K562 (cell line): ENCODE results near the gene PGAP2. TPM values are rescaled to one million over a fixed set of nuclear protein-coding genes. Genes with fewer than 3 reads are reported as not detected.

Experiments used
- ATAC-seq: fragments of 200-7000 bp; cut with Tn5 transposase; 3 replicates; pipeline ENCODE4 v1.9.1; 2020; ENCODE audit warnings: moderate library complexity
- BruUV-seq: library from RNA; stranded (reverse); fragments of 400-500 nt; replicated peaks from 2 replicates; lab custom pipeline; 2021; lab: Mats Ljungman, UMichigan
- CTCF ChIA-PET: fragments of 300-600 bp; formaldehyde crosslinking; extraction: SDS; loops from one replicate; lab custom pipeline; 2021; ENCODE audit warnings: low intra/inter-chr PET ratio; lab: Yijun Ruan, JAX
- POLR2A ChIA-PET: fragments of 300-600, 350-650 bp; sonication (Branson Sonifier 250); formaldehyde crosslinking; extraction: SDS; loops from one replicate; lab custom pipeline; 2021; ENCODE audit warnings: antibody characterized with exemption, inconsistent platforms; lab: Yijun Ruan, JAX
- DNase-seq, 4 experiments: peaks; one replicate each; pipeline versions ENCODE4 v3.0.0 to v3.0.0-alpha.2; 2011 to 2018; ENCODE audit warnings: low spot score in 3 of 4, mixed read lengths in 3 of 4; ENCODE audit errors: extremely low read depth in 1 of 4
- FAIRE-seq: peaks from 2 replicates; lab custom pipeline; 2011; peaks lifted over from hg19 to GRCh38; lab: Jason Lieb, UNC
- H2AFZ ChIP-seq: 2 replicates; pipeline ENCODE4 v1.6.0; 2011; ENCODE audit warnings: low read depth, low read length, control low read depth, inconsistent platforms
- H3K27ac ChIP-seq: fragments of 200-600 bp; 3 replicates; pipeline ENCODE4 v1.8.0; 2011; ENCODE audit warnings: low read depth, mild to moderate bottlenecking, control low read depth, inconsistent platforms, low read length, moderate library complexity, mixed read lengths; ENCODE audit errors: extremely low read depth
- H3K27me3 ChIP-seq, 2 experiments: fragments of 300-600 bp in 1 of 2; 2 replicates in 1 of 2; 3 replicates in 1 of 2; pipeline versions ENCODE4 v1.6.0 to v1.8.0; 2011; ENCODE audit warnings: inconsistent platforms in 2 of 2, low read length in 2 of 2, mild to moderate bottlenecking in 1 of 2, mixed read lengths in 1 of 2, moderate library complexity in 1 of 2; ENCODE audit not compliant: control insufficient read depth in 2 of 2, insufficient read depth in 2 of 2
- H3K36me3 ChIP-seq: fragments of 300-600 bp; 3 replicates; pipeline ENCODE4 v1.8.0; 2011; ENCODE audit warnings: mild to moderate bottlenecking, low read length, inconsistent platforms; ENCODE audit not compliant: control insufficient read depth, insufficient read depth
- H3K4me1 ChIP-seq, 2 experiments: fragments of 200-600 bp in 1 of 2; replicated peaks in 1 of 2; 2 replicates in 1 of 2; 3 replicates in 1 of 2; pipeline versions ENCODE4 v1.5.1 to v1.8.0; 2011; ENCODE audit warnings: inconsistent platforms in 2 of 2, low read length in 2 of 2, mild to moderate bottlenecking in 1 of 2, mixed read lengths in 1 of 2, moderate library complexity in 1 of 2; ENCODE audit not compliant: control insufficient read depth in 2 of 2, insufficient read depth in 2 of 2
- H3K4me2 ChIP-seq: 2 replicates; pipeline ENCODE4 v1.6.1; 2011; ENCODE audit warnings: low read length, control low read depth, inconsistent platforms, mixed read lengths; ENCODE audit not compliant: insufficient read depth
- H3K4me3 ChIP-seq: fragments of 200-600 bp; sonication (generic), shearing (Covaris generic); 2 replicates; pipeline ENCODE4 v1.5.1; 2016; ENCODE audit warnings: control low read depth, inconsistent platforms
- H3K79me2 ChIP-seq: fragments of 200-600 bp; 3 replicates; pipeline ENCODE4 v1.8.0; 2011; ENCODE audit warnings: low read length, inconsistent platforms; ENCODE audit not compliant: control insufficient read depth, insufficient read depth
- H3K9ac ChIP-seq, 2 experiments: 2 replicates each; pipeline versions ENCODE4 v1.6.0 to v1.6.1; 2011; ENCODE audit warnings: low read depth in 2 of 2, low read length in 2 of 2, control low read depth in 1 of 2, inconsistent platforms in 1 of 2, mild to moderate bottlenecking in 1 of 2, mixed read lengths in 1 of 2; ENCODE audit not compliant: insufficient read depth in 1 of 2
- H3K9me1 ChIP-seq: one replicate; pipeline ENCODE4 v1.6.0; 2011; ENCODE audit warnings: inconsistent platforms, mild to moderate bottlenecking, low read length, moderate library complexity; ENCODE audit not compliant: control insufficient read depth, insufficient read depth
- H3K9me3 ChIP-seq: replicated peaks from 2 replicates; pipeline ENCODE4 v1.5.1; 2011; ENCODE audit warnings: low read depth, low read length, inconsistent platforms; ENCODE audit not compliant: control insufficient read depth, insufficient read depth
- H4K20me1 ChIP-seq: replicated peaks from 2 replicates; pipeline ENCODE4 v1.6.1; 2011; ENCODE audit warnings: low read length, inconsistent platforms, mixed read lengths; ENCODE audit not compliant: control insufficient read depth, insufficient read depth
- BRD9 ChIP-seq: fragments of 450-650 bp; IDR thresholded peaks from 2 replicates; pipeline ENCODE4 v1.6.1; 2018; ENCODE audit warnings: low read depth; ENCODE audit not compliant: partially characterized antibody
- CBFA2T3 ChIP-seq: fragments of 450-650 bp; IDR thresholded peaks from 2 replicates; pipeline ENCODE4 v1.6.1; 2017
- FOXA3 ChIP-seq, 2 experiments: fragments of 450-650 bp in 1 of 2; sonication (generic) in 1 of 2; formaldehyde crosslinking; IDR thresholded peaks in 1 of 2; conservative IDR thresholded peaks in 1 of 2; 2 replicates each; pipeline versions ENCODE4 v1.4.0 to v1.8.0; 2020 to 2022; ENCODE audit warnings: mild to moderate bottlenecking in 2 of 2, missing genetic modification reagents in 1 of 2
- HNRNPLL ChIP-seq: fragments of 200-400 bp; formaldehyde crosslinking; IDR thresholded peaks from 2 replicates; pipeline ENCODE4 v1.6.1; 2017; ENCODE audit warnings: low read length, low read depth, mild to moderate bottlenecking; ENCODE audit not compliant: poor library complexity, severe bottlenecking
- NBN ChIP-seq: fragments of 450-650 bp; IDR thresholded peaks from 2 replicates; pipeline ENCODE4 v1.6.1; 2016; ENCODE audit warnings: low read depth, mild to moderate bottlenecking
- NONO ChIP-seq, 2 experiments: fragments of 200-400 bp in 1 of 2; fragments of 450-650 bp in 1 of 2; formaldehyde crosslinking in 1 of 2; IDR thresholded peaks; 2 replicates each; pipeline ENCODE4 v1.6.1; 2017; ENCODE audit warnings: low read depth in 2 of 2, mild to moderate bottlenecking in 2 of 2, moderate library complexity in 2 of 2, low read length in 1 of 2
- PCBP1 ChIP-seq: fragments of 200-400 bp; formaldehyde crosslinking; IDR thresholded peaks from 2 replicates; pipeline ENCODE4 v1.6.1; 2018; ENCODE audit warnings: mild to moderate bottlenecking, low read depth, low read length; ENCODE audit not compliant: poor library complexity, severe bottlenecking
- PURB ChIP-seq: sonication (generic); formaldehyde crosslinking; IDR thresholded peaks from 2 replicates; pipeline ENCODE4 v1.9.0; 2021; ENCODE audit warnings: low read depth, mild to moderate bottlenecking, missing genetic modification reagents
- RBM22 ChIP-seq: fragments of 200-400 bp; formaldehyde crosslinking; IDR thresholded peaks from 2 replicates; pipeline ENCODE4 v1.6.1; 2018; ENCODE audit warnings: low read length, low read depth; ENCODE audit not compliant: poor library complexity, severe bottlenecking
- SMARCA5 ChIP-seq: fragments of 450-650 bp; IDR thresholded peaks from 2 replicates; pipeline ENCODE4 v1.6.1; 2016
- SOX6 ChIP-seq: fragments of 450-650 bp; IDR thresholded peaks from 2 replicates; pipeline ENCODE4 v1.6.1; 2014; ENCODE audit warnings: mild to moderate bottlenecking
- TCF7 ChIP-seq: sonication (generic); IDR thresholded peaks from 2 replicates; pipeline ENCODE4 v1.6.1; 2016; ENCODE audit warnings: antibody characterized with exemption, borderline replicate concordance
- TEAD4 ChIP-seq, 2 experiments: sonication (generic) in 1 of 2; formaldehyde crosslinking in 1 of 2; IDR thresholded peaks; 2 replicates each; pipeline versions ENCODE4 v1.6.1 to v1.8.0; 2012 to 2022; ENCODE audit warnings: borderline replicate concordance in 1 of 2, inconsistent platforms in 1 of 2, low read length in 1 of 2, mild to moderate bottlenecking in 1 of 2, missing genetic modification reagents in 1 of 2
- ZKSCAN8 ChIP-seq: fragments of 200-800 bp; sonication (Bioruptor generic); IDR thresholded peaks from 2 replicates; pipeline ENCODE4 v1.6.1; 2016; ENCODE audit warnings: missing genetic modification characterization, missing compliant biosample characterization
- ZNF140 ChIP-seq: fragments of 250-450 bp; sonication (Bioruptor Pico); IDR thresholded peaks from 2 replicates; pipeline ENCODE4 v1.8.0; 2021; ENCODE audit warnings: moderate library complexity, mild to moderate bottlenecking, inconsistent platforms
- ZNF146 ChIP-seq: IDR thresholded peaks from one replicate; pipeline ENCODE4 v1.6.1; 2018; ENCODE audit warnings: missing compliant biosample characterization; ENCODE audit not compliant: unreplicated experiment
- ZNF212 ChIP-seq: fragments of 450-650 bp; formaldehyde crosslinking; IDR thresholded peaks from 2 replicates; pipeline ENCODE4 v1.4.0; 2020; ENCODE audit warnings: mild to moderate bottlenecking
- ZNF24 ChIP-seq: fragments of 450-650 bp; IDR thresholded peaks from 2 replicates; pipeline ENCODE4 v1.6.1; 2016
- ZNF444 ChIP-seq: fragments of 250-450 bp; sonication (Bioruptor Pico); IDR thresholded peaks from 2 replicates; pipeline ENCODE4 v1.4.0; 2020; ENCODE audit warnings: mild to moderate bottlenecking, moderate library complexity
- ZNF584 ChIP-seq: fragments of 200-800 bp; sonication (Bioruptor generic); IDR thresholded peaks from 2 replicates; pipeline ENCODE4 v1.6.1; 2016; ENCODE audit warnings: low read depth, mild to moderate bottlenecking, missing genetic modification characterization, missing compliant biosample characterization
- ZNF785 ChIP-seq: fragments of 250-450 bp; sonication (Bioruptor Pico); IDR thresholded peaks from 2 replicates; pipeline ENCODE4 v1.4.0; 2020; ENCODE audit warnings: mild to moderate bottlenecking
- ZSCAN32 ChIP-seq: fragments of 450-650 bp; formaldehyde crosslinking; IDR thresholded peaks from 2 replicates; pipeline ENCODE4 v1.4.0; 2020; ENCODE audit warnings: mild to moderate bottlenecking, moderate library complexity
- WGBS: fragments of 100-300 bp; shearing (Covaris generic); methylation state at CpG from one replicate; pipeline ENCODE4 v1.1.6; 2016; ENCODE audit warnings: low coverage, mixed read lengths; ENCODE audit not compliant: insufficient coverage; ENCODE audit errors: missing lambda C conversion rate; 5-methylcytosine and 5-hydroxymethylcytosine counted together
- in situ Hi-C: fragments of 300-500 bp; cut with MboI; formaldehyde crosslinking; loops from 4 replicates; pipeline ENCODE4 v1.15.0; 2018; ENCODE audit warnings: inconsistent platforms, mixed read lengths
- intact Hi-C: fragments of 100-400 bp; cut with micrococcal nuclease; formaldehyde crosslinking; loops from 2 replicates; pipeline ENCODE4 v1.14.2; 2022
- polyA plus RNA-seq, 8 experiments: library from polyadenylated mRNA; depleted of rRNA in 4 of 8; stranded (reverse) in 5 of 8; unstranded in 3 of 8; fragments of >200 nt; fragmentation: Nextera tagmentation in 2 of 8; fragmentation: Illumina TruSeq in 1 of 8; extraction: Ambion mirVana in 2 of 8; extraction: Trizol in 1 of 8; gene quantifications; 2 replicates each; pipeline versions ENCODE4 v1.2.1 to v1.2.3, GENCODE V29; 2011 to 2014; ENCODE audit warnings: inconsistent platforms in 1 of 8, missing spikeins in 1 of 8
- total RNA-seq, 7 experiments: library from RNA; depleted of rRNA in 6 of 7; stranded (reverse); fragments of >200 nt in 6 of 7; fragmentation: Illumina TruSeq in 2 of 7; extraction: Trizol in 2 of 7; gene quantifications; 2 replicates each; pipeline versions ENCODE4 v1.2.1 to v1.2.3, GENCODE V29; 2011 to 2021; ENCODE audit warnings: low replicate concordance in 1 of 7

PGAP2 gene
- total and polyA plus RNA-seq, 9 of the 15 experiments (the other 6 are each of a cell fraction or from before 2014, with no cell fraction given): 17.9 to 47.2 (median 33.7) TPM

GRCh38 chr11:3834664-3835461 lies 26.5 kb downstream of the PGAP2 start:
- H3K9me3 ChIP-seq: no peaks in the 10 kb centered on the region
- POLR2A ChIA-PET: interaction anchor here (0.5 to 2.5 kb wide), 7 partner anchors 9 to 43 kb away, joined by 3 to 8 read pairs (median 4); partner anchors contain the start of gene STIM1
- H3K9me1 ChIP-seq: no peaks in the 10 kb centered on the region
- H3K36me3 ChIP-seq: peaks cover 79% of the 10 kb centered on the region
- no peaks in the 10 kb centered on the region for H3K27me3 ChIP-seq
- intact Hi-C loops: loop anchor here (1.0 kb wide), 1 partner anchor 11 kb away; no protein-coding TSS in a partner anchor
- H3K4me2 ChIP-seq: peak overlapping the region; percentile 82
- BruUV-seq: no TSS peak
- peaks cover 4% of the 10 kb centered on the region; the same call in 1 of the 2 replicates for H4K20me1 ChIP-seq
- 0% methylated on average over 7 of the region's 7 CpGs for WGBS
- FAIRE-seq: peak; percentile 86
- H2AFZ ChIP-seq: no peak overlapping the region
- peak overlapping the region; percentile 94 for H3K27ac ChIP-seq
- peak overlapping the region; percentile 76 to 77; a peak in 3 of 4 replicates for H3K9ac ChIP-seq
- peak overlapping the region; percentile 36 for H3K4me3 ChIP-seq
- H3K4me1 ChIP-seq: peaks cover 57 to 81% of the 10 kb centered on the region in 2 experiments
- CTCF ChIA-PET: no interaction called here
- peaks cover 100% of the 10 kb centered on the region for H3K79me2 ChIP-seq
- in situ Hi-C loops: no loop called here
- DNase-seq: peak; percentile 78 to 96 (median 85)
- peak; percentile 79 for ATAC-seq
- TF ChIP-seq FOXA3 (CRISPR knock-in tag; conservative IDR thresholded peaks at IDR 0.05 in 1 of 2, IDR thresholded peaks at IDR 0.05 in 1 of 2): no peak; a peak in 1 of 4 replicates
- peak; percentile 76 for TF ChIP-seq SOX6
- peak; percentile 90 for TF ChIP-seq ZNF24
- no peak for TF ChIP-seq HNRNPLL
- 0 out of 2 replicates have a peak, but pooled peaks have one; percentile 21 for TF ChIP-seq TCF7
- peak; percentile 59; the same call in 1 of the 2 replicates for TF ChIP-seq ZNF584
- TF ChIP-seq ZNF146: no peak
- TF ChIP-seq ZSCAN32: 0 out of 2 replicates have a peak, but pooled peaks have one; percentile 71
- no peak for TF ChIP-seq PCBP1
- TF ChIP-seq ZNF140: no peak
- TF ChIP-seq ZNF444: peak; percentile 72; the same call in 1 of the 2 replicates
- no peak for TF ChIP-seq RBM22
- TF ChIP-seq ZKSCAN8 (CRISPR knock-in tag): no peak; the same call in 1 of the 2 replicates
- TF ChIP-seq ZNF785: no peak
- TF ChIP-seq CBFA2T3: peak; percentile 83
- TF ChIP-seq BRD9: peak; percentile 90
- TF ChIP-seq TEAD4 (IDR thresholded peaks at IDR 0.05; ENCODE audit: low read length): peak; percentile 69
- no peak for TF ChIP-seq TEAD4 (CRISPR knock-in tag; IDR thresholded peaks at IDR 0.05; ENCODE audit: borderline replicate concordance)
- TF ChIP-seq PURB (CRISPR knock-in tag): no peak
- TF ChIP-seq NBN: peak; percentile 89
- no peak for TF ChIP-seq ZNF212 (CRISPR knock-in tag)
- no peak for TF ChIP-seq NONO (IDR thresholded peaks at IDR 0.05; ENCODE audit: low read depth in 2 of 2, low read length in 1 of 2)
- TF ChIP-seq SMARCA5: 0 out of 2 replicates have a peak, but pooled peaks have one; percentile 31
